EL (cell line): ENCODE measurements around the gene ZNF691.
"Not testable (repeated sequence)": the region's sequence is repeated elsewhere in the genome, so short reads cannot be mapped to it uniquely, and the experiment has no call there.

Source experiments
- DNase-seq: peaks from one replicate; pipeline ENCODE4 v3.0.0-alpha.2; 2016

The ZNF691 gene, protein sequence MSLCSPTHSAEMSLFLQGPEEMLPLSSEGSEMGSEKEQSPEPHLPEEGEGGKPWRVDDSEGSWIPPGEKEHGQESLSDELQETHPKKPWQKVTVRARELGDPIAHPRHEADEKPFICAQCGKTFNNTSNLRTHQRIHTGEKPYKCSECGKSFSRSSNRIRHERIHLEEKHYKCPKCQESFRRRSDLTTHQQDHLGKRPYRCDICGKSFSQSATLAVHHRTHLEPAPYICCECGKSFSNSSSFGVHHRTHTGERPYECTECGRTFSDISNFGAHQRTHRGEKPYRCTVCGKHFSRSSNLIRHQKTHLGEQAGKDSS

GRCh38 chr1:42846257-42847110 is at the start of gene ZNF691:
TSS of gene ZNF691 (plus strand) at chr1:42846613. CDS start at chr1:42849659, 3,046 bp downstream.
- peak; percentile 98 for DNase-seq

GRCh38 chr1:42797414-42797813 is 49.0 kb upstream of the ZNF691 start:
- no peak for DNase-seq

DNA sequence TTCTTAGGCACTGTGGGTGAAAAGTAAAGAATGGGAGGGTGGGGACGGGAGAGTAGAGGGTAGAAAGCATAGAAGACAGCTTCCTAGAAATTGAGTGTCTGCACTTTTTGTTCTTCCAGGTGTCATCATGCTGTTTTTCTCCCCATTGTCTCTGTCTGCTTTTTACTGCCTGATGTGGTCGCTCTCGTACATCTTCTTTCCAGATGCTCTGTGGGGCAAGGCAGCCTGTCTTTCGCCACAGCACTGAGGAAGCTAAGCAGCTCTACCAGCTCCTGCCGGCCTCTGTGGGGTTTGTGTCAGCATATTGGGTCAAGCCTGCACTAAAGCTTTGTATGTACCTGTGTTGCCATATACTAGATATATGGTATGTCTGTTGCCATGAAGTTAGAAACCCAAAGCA is 48.4 kb upstream of the ZNF691 start:
- no peak for DNase-seq

DNA sequence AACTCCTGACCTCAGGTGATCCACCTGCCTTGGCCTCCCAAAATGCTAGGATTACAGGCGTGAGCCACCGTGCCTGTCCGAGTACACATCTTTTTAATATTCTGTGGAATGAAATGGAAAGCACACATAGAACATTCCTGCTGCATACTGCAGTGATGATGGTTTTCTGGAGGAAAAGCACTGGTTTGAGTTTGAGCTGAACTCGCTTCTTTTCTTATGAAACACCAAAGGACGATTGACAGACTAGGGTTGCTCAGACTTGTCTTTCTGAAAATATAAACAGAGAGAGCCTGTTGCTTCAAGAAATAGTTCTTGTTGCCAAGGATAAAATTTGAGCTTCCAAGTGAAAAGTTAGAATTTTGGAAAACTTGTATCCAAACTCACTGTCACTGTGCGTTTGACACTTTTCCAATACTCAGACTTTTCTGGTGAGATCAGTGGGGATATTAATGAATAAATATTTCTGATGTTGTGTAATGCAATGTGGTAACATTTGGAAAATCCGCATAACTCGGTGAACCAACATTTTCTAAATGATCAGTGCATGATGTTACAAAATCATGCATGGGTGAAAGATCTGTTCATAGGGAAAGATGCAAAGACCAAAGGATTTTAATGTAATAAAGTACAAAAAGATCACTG is 44.5 kb upstream of the ZNF691 start:
- no peak for DNase-seq

DNA sequence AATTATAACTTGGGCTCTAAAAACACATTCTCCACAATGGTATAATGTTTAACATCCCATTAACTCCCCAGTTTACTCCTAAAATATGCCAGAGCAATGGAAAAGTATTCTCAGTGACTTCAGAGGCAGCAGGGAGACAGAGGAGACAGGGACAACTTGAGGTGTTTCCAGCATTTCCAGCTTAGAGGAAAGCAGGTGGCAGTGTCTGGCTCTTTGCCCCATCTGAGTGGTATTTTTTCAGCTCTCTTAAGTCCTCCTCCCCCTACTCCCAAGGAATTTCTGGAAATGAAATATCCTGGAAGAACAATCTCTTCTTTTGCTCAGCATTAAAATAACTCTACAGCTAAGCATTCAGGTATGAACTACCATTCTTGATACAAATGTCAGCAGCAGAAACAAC is 40.2 kb upstream of the ZNF691 start:
- no peak for DNase-seq

DNA sequence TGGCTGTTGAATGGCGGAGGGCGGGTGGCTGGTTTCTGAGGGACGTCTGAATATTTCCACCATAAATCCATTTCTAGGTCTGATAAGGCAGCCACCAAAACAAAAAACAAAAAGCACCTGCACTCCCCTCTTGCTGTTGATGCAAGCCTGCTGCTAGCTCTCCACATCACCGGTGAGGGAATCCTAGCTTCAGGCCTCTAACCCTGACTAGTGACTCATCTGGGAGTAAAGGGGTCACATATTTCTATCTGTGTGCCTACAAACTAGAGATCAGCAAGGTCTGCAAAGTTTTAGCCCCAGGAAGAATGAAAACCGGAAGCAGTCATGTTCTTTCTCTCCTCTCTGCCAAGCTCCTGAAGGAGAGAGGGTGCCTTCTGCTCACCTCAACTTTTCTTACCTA is 39.8 kb upstream of the ZNF691 start:
- DNase-seq, result peak; percentile 56

DNA sequence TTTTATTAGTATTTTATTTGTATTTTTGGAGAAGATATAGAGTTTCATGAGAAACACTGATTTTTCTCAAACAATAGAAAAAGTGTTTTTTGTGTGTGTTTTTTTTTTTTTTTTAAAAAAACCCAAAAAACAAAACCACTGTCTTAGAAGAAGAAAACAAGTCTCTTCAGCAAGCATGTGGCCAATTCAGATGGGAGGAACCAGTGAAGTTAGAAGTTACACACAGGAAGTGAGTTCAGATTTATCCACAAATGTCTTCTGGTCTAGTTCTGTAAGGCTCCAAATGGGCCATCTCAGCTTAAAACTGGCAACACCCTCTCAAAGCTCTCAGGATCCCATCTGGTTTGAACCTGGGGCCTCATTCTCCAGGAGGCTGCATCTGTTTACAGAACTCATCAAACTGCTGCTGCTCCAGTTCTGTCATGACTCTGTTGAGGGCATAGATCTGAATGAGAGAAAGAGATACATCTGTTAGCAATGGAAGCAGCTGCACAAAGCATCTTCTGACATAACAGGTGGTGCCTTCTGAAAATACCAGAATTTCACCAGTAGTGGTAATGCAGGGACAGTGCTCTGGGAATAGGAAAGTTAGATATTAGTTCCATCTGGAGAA is 39.3 kb upstream of the ZNF691 start:
- no peak for DNase-seq

GRCh38 chr1:42814815-42815214 is 31.6 kb upstream of the ZNF691 start:
- DNase-seq, result not testable (repeated sequence)

DNA sequence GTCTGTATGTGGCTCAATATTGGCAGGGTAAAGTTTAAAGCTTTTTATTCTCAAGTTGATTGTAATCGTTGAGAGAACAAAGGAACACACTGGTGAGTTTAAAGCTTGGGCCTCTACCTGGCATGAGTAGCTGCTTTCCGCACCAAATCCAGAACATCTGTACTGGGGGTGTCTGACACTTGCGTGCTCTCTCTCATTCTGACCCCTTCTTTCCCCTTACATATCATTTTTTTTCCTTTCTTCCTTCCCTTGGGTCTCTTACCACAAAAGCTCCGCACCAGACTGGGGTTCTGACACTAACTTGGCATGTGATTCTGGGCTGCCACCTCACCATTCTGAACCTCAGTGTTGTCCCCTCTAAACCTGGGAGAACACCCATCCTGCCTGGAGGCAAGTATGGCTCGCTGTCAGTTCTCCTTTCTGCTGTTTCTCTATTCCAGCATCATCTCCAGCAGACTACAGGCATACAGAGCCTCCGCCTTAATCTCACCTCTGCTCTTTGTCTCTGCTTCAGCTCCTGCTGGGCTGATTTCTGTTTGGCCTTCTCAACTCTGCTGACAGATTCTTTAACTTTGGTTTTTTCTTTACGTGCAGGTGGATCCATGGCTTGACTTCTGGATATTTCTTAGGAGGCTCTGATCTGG is 30.4 kb upstream of the ZNF691 start:
- peak; percentile 25 for DNase-seq

- DNase-seq, result peak; percentile 87
Measured at GRCh38 chr1:42816585-42817439, 29.6 kb upstream of the ZNF691 start, which contains the start of the genes ERMAP and SVBP. TSS of gene ERMAP (plus strand) at chr1:42817122. CDS start at chr1:42830449, 13,327 bp downstream. TSS of gene SVBP (minus strand) at chr1:42817397. CDS start at chr1:42816544, 853 bp downstream.

- DNase-seq, result no peak
Measured at GRCh38 chr1:42817440-42817767, 29.0 kb upstream of the ZNF691 start.

DNA sequence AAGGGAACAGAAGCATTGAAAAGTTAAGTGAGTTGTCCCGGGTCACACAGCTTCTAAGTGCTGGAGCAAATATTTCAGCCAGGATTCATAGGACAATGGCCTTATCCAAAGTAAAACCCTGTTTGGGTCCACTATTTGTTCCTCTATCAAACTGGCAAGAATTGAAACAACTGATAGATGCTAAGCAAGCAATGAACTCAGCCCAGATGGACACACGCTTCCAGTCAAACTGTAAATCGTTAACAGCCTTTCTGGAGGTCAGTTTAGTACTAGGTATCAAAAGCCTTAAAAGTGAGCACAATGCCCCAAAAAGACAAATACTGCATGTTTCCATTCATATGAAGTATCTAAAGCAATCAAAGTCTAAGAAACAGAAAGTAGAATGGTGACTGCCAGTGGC is 28.4 kb upstream of the ZNF691 start:
- DNase-seq, result no peak

DNA sequence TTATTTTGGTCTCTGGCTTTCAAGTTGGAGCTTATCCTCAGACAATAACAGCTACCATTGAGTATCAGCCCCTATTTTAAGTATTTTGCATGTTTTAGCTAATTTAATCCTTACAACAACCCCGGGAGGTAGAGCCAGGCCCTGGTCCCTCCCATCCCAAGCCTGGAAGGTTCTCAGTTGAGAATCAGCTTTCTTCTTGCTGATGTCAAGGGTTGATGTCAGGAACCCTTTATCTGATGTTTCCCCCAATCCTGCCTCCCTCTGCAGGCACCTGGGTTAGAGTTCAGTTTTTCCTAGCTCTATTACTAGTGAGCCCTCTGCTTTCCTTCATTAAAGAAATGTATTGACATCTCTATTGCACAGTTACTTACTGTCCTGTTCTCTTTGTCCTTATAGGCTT is 25.6 kb upstream of the ZNF691 start:
- no peak for DNase-seq

DNA sequence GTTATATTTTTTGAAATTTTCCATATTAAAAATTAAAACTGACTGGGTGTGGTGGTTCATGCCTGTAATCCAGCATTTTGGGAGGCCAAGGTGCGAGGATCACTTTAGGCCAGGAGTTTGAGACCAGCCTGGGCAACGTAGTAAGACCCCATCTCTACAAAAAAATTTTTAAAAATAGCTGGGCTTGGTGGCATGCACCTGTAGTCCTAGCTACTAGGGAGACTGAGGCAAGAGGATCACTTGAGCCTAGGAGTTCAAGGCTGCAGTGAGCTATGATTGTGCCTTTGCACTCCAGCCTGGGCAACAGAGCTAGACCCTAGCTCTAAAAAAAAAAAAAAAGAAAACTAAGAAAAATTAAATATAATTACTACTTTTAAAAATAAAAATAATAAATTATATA is 24.7 kb upstream of the ZNF691 start:
- no peak for DNase-seq

GRCh38 chr1:42822800-42823392 is 23.5 kb upstream of the ZNF691 start:
- no peak for DNase-seq

DNA sequence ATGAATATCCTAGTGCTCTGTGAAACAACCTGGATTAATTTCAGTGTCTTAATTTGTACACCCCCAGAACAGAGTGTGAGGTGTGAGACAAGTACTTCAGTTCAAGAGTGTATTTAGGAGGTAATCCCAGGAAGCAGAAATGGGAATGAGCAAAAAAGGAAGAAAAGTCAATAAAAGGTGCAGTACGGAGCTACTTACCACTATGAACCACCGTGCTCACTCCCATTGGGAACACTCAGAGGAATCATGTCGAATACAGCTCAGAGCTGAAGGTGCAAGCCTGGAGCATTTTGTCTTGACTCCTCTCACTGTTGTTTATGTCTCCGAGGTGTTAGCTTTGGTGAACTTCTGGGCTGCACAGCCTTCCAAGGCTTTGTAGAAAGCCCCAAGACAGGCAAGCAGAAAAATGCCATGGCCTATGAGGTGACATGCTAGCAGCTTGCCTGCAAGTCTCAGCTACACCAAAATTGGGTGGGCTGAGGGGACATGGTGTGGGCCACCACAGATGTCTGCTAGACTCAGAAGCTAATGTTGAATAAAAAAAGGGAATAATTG is 21.9 kb upstream of the ZNF691 start:
- no peak for DNase-seq

DNA sequence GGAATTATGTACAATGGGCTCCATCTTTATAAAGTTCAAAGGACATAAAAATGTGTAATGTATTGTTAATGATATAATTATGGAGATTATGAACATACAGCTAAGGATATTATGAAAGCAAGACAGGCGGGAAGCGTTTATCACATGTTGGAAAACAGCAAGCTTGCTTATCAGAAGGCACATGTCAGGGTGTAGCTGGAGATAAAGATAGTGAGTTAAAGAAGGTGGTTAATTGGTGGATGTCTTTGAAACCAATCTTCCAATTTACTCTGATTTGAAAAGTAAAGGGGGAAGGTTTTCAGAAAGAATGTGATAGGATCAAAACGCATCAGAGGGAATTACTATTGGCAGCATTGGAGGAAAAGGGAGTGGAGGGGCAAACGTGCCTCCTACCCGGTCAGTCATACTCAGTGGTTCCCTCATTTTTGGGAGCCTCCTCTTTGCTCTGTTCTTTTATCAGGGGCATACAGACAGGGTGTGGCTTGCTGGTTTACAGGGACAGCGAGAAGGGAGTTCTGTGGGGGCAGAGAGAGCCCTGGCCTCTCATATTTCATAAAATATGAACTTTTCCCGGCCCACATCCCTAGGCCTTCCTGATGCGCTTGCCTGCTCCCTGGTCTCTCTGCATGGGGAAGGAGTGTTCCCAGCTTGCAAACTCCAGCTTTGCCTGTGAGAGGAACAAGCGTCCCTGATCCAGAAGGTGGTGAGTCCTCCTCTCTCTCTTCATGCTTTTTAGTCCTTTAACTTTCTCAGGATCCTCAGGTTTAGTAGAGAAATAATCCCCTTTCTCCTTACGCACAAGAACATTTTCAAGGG is 21.2 kb upstream of the ZNF691 start:
- no peak for DNase-seq

- DNase-seq, result no peak
Measured at GRCh38 chr1:42830631-42831030, 15.8 kb upstream of the ZNF691 start.

DNA sequence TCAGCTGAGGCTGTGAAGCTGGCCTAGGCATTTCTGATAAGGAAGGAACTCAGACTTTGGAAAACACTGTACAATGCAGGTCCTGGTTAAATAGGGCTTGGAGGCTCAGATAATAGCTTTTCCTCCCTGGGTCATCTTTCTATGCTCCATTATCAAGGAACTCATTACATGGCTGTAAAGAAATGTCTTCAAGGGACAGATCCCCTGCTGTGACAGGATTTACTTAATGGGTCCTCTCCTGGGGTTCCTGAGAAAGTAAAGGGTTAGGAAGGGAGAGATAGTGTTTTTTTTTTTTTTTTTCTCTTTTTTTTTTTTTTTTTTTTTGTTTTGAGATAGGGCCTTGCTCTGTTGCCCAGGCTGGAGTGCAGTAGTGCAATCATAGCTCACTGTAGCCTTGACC is 15.1 kb upstream of the ZNF691 start:
- DNase-seq, result no peak

DNA sequence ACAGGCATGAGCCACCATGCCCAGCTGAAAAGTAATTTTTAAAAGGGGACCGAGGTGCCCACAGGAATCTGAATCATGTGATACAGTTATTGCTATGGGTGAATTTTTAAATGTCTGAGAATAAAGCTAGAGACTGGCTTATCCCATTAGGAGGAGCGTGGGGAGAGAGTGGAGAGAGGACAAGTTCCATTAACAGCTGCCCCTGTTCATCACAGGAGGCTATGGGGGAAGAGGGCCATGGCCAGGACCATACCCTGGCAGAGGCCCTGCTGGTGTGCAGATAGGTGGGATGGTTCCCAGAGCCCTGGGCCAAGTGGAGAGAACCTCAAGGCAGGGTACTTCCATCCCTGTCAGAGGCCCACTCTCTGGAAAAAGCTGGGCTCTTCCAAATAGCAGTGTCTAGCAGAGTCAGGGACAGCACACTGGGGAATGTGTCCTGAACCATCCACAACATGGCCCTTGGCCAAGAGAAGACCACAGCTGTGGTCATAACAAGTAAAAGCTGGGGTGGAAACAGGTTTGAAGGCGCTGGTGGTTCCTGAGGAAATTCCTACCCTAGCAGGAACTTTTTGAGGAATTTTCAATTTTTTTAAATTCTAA is 13.7 kb upstream of the ZNF691 start:
- DNase-seq, result no peak
